Osteocyte (in vitro differentiated cells): ENCODE results near the gene CREB5. TPM values are rescaled to one million over a fixed set of nuclear protein-coding genes. Genes with fewer than 3 reads are reported as not detected.

Experiments used
- DNase-seq: peaks from one replicate; pipeline ENCODE4 v3.0.0; 2021; ENCODE audit warnings: mixed read lengths; ENCODE audit not compliant: unreplicated experiment; ENCODE audit errors: extremely low spot score
- H3K27ac Mint-ChIP-seq: one replicate; pipeline ENCODE4 v1.8.0; 2021; ENCODE audit warnings: mild to moderate bottlenecking, mixed read lengths; ENCODE audit not compliant: unreplicated experiment
- H3K27me3 Mint-ChIP-seq: one replicate; pipeline ENCODE4 v1.8.0; 2021; ENCODE audit warnings: mixed read lengths; ENCODE audit not compliant: unreplicated experiment
- H3K36me3 Mint-ChIP-seq: one replicate; pipeline ENCODE4 v1.8.0; 2021; ENCODE audit warnings: mixed read lengths; ENCODE audit not compliant: unreplicated experiment
- H3K4me1 Mint-ChIP-seq: one replicate; pipeline ENCODE4 v1.8.0; 2021; ENCODE audit warnings: mixed read lengths; ENCODE audit not compliant: unreplicated experiment
- H3K4me3 Mint-ChIP-seq: one replicate; pipeline ENCODE4 v1.8.0; 2021; ENCODE audit warnings: mild to moderate bottlenecking, moderate library complexity, mixed read lengths; ENCODE audit not compliant: unreplicated experiment
- H3K9me3 Mint-ChIP-seq: one replicate; pipeline ENCODE4 v1.8.0; 2021; ENCODE audit warnings: mixed read lengths; ENCODE audit not compliant: unreplicated experiment
- total RNA-seq: library from RNA; stranded (reverse); gene quantifications from 2 replicates; pipeline ENCODE4 v1.2.1, GENCODE V29; 2021
- TF ChIP-seq, protein P1 (sequence below): fragments of 200-600 bp; sonication (generic); IDR thresholded peaks from 2 replicates; pipeline ENCODE4 v1.5.0; 2021; ENCODE audit warnings: antibody characterized with exemption, mild to moderate bottlenecking, moderate library complexity

The CREB5 gene
- total RNA-seq, 1 donor from 2014 or later, result 7.5 TPM

DNA sequence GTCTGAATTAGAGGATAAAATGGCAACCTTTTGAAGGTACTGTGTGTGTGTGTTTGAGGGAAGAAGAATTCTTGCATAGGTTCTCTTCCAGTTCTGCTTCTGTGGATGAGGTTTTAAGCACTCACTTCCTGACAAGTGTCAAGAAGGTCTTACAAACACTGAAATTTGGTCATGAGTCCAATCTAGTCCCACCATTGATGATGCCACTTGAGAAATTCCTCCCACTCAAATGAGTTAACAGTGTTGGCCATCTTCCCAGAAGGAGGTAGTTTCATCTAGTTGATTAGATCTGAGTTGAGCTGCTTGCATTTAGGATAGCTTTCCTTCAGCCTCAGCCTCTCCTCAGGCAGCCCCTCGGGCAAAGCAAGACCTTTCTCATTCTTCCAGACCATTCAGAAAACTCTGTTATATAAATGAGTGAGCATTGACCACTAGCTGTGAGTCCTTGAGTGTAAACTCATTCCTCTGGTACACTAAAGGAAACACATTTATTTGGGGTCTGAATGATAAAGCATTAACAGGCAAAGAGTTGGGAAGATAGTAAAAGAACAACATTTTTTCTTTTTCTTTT is 356.3 kb downstream of the CREB5 start:
- no peaks in the 10 kb centered on the region for H3K9me3 Mint-ChIP-seq
- peaks cover 6% of the 10 kb centered on the region for H3K4me1 Mint-ChIP-seq
- no peak overlapping the region for H3K27ac Mint-ChIP-seq
- TF ChIP-seq, protein P1, sequence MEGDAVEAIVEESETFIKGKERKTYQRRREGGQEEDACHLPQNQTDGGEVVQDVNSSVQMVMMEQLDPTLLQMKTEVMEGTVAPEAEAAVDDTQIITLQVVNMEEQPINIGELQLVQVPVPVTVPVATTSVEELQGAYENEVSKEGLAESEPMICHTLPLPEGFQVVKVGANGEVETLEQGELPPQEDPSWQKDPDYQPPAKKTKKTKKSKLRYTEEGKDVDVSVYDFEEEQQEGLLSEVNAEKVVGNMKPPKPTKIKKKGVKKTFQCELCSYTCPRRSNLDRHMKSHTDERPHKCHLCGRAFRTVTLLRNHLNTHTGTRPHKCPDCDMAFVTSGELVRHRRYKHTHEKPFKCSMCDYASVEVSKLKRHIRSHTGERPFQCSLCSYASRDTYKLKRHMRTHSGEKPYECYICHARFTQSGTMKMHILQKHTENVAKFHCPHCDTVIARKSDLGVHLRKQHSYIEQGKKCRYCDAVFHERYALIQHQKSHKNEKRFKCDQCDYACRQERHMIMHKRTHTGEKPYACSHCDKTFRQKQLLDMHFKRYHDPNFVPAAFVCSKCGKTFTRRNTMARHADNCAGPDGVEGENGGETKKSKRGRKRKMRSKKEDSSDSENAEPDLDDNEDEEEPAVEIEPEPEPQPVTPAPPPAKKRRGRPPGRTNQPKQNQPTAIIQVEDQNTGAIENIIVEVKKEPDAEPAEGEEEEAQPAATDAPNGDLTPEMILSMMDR, result no peak
- H3K36me3 Mint-ChIP-seq, result peaks cover 4% of the 10 kb centered on the region
- no peak for DNase-seq
- H3K4me3 Mint-ChIP-seq, result no peak overlapping the region
- H3K27me3 Mint-ChIP-seq, result no peaks in the 10 kb centered on the region

DNA sequence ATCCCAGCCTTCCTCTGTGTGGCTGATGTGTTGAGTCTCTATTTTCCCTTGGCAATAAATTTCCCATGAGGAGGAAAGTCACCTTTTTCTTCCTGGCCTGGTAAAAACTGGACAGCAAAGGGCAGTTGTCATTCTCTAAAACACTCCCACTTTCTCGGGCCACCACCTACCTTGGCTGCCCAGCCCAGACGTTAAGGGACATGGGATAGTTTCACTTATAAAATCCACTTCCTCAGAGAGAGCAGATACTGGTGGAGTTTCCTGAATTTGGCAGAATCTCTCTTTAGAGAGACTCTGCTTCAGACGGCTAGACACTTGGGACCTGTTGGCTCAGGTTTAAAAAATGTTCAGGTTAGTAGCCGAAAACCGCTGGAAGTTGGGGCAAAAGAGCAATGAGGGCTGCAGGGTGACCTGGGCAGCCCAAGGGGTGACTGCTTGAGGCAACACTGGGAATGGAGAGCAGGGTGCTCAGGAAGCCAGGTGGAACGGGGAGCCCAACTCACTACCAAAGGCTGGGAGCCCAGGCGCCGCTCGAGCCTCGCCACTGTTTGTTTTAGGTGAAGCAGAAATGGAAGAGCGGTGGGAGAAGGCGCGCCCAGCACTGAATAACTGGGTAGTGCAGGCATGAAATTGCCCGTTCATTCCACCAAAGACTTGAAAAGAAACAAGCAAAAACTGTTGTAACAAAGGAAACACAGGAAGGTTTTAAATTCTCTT is 359.7 kb downstream of the CREB5 start:
- TF ChIP-seq, protein P1, result no peak
- Mint-ChIP-seq H3K4me1 (peaks cover 22% of the 10 kb centered on the region), H3K27ac (no peak overlapping the region), H3K4me3 (no peak overlapping the region), H3K27me3 (no peaks in the 10 kb centered on the region), H3K9me3 (no peaks in the 10 kb centered on the region), H3K36me3 (peaks cover 4% of the 10 kb centered on the region)
- no peak for DNase-seq

DNA sequence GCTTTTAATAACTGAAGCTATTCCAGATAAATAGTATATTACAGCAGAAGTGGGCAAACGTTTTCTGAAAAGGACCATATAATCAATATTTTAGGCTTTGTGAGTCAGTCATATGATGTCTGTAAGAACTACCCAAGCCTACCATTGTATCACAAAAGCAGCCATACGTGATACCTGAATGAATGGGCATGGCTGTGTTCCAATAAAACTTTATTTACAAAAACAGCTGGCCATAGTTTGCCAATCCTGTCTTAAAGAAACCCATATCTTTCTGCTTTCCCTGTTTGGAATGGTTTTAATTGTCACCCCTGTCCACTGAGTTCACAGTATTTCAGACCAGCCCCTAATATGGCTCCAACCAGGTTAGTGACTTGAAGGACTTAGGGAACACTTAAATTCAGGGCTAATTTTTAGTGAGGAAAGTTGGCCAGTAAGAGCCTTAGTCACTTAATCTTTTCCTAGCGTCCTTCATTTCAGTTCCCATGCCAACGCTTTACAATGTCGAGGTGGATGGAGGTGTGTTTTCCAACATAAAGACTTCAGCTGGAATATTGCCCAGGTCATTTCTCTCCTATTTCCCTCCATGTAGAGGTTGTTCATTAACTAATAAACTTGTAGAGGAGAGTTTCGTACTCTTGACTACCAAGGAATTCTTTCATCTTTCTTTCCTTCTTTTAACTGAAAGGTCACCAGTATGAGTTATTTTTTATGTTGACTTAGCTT is 361.3 kb downstream of the CREB5 start:
- Mint-ChIP-seq H3K4me1 (peaks cover 24% of the 10 kb centered on the region), H3K4me3 (no peak overlapping the region), H3K27ac (peak overlapping the region; percentile 83), H3K36me3 (peaks cover 4% of the 10 kb centered on the region), H3K9me3 (no peaks in the 10 kb centered on the region), H3K27me3 (no peaks in the 10 kb centered on the region)
- TF ChIP-seq, protein P1, result no peak
- DNase-seq, result no peak

DNA sequence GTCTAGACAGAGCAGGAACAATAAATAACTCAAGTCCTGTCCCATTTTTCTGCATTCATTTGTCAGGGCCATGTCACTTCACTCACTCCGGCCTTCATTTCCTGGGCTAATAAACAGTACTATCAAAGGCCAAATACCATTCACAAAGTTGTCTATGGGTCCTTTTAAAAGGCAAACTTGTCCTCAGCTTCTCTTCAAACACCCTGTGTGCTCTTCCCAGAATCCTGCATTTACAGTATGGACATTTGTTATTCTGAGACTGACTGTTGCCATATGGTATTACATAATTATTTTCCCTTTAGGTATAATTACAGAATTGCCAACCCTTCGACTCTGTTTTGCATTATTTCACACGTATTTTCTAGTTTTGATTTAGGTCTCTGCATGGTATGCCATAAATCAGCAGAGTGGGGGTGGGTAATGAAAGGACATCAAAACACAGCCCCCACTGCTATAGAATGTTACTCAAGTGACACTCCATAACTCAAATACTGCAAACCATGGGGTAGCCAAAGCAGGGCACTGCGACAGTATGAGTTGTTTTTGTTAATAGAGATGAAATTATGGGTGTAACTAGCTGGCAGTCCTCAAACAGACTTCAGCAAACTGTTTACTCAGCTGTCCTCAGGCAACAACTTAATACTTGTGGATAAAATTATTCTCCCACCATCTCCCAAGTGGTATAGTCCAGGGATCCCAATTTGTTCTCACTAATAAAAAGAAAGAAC is 362.1 kb downstream of the CREB5 start:
- DNase-seq, result no peak
- peaks cover 4% of the 10 kb centered on the region for H3K36me3 Mint-ChIP-seq

More for the DNA sequence above, 362.1 kb downstream of the CREB5 start:
- Mint-ChIP-seq H3K4me3 (peak overlapping the region; percentile 36), H3K27me3 (no peaks in the 10 kb centered on the region), H3K27ac (peak overlapping the region; percentile 83), H3K4me1 (peaks cover 28% of the 10 kb centered on the region), H3K9me3 (no peaks in the 10 kb centered on the region)
- TF ChIP-seq, protein P1, result no peak
